Measurements from ENCODE around the gene CKS2.
"Not testable (repeated sequence)": the region's sequence is repeated elsewhere in the genome, so short reads cannot be mapped to it uniquely, and the experiment has no call there.

The CKS2 gene

DNA sequence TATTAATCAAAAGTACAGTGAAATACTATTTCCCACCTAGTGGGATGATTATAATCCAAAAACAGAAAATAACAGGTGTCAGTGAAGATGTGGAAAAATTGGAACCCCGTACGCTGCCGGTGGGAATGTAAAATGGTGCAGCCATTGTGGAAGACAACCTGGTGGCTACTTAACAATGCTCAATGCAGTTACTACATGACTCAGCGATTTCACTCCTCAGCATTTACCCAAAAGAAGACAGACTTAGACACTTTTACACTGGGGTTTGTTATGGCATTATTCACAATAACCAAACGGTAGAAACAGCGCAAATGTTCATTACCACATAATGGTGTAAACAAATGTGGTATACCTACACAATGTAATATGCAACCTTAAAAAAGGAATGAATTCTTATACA lies 31.2 kb downstream of the CKS2 start:
- DNase-seq (ENCODE audit: low spot score) = no peak
- TF ChIP-seq, protein P1, sequence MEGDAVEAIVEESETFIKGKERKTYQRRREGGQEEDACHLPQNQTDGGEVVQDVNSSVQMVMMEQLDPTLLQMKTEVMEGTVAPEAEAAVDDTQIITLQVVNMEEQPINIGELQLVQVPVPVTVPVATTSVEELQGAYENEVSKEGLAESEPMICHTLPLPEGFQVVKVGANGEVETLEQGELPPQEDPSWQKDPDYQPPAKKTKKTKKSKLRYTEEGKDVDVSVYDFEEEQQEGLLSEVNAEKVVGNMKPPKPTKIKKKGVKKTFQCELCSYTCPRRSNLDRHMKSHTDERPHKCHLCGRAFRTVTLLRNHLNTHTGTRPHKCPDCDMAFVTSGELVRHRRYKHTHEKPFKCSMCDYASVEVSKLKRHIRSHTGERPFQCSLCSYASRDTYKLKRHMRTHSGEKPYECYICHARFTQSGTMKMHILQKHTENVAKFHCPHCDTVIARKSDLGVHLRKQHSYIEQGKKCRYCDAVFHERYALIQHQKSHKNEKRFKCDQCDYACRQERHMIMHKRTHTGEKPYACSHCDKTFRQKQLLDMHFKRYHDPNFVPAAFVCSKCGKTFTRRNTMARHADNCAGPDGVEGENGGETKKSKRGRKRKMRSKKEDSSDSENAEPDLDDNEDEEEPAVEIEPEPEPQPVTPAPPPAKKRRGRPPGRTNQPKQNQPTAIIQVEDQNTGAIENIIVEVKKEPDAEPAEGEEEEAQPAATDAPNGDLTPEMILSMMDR (IDR thresholded peaks at IDR 0.05; ENCODE audit: extremely low read depth, missing control alignments) = no peak

DNA sequence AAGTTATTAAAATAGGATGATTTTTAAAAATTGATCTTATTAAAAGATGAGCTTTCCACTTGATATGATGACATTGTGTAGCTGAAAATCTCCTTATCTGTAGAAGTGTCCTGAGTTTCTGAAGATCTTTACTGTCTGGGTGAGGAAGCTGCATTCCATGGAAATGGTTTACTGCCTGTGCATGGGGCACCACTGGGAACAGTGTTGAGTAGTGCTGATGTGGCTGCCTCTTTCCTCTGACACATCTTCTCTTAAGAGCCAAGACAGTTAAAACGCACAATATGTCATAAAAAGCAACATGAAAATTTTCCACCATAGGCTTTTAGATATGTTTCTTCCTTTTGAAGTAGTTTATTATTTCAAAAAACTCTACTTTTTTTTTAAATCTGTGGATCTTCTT lies 32.0 kb downstream of the CKS2 start:
- TF ChIP-seq, protein P1 (IDR thresholded peaks at IDR 0.05; ENCODE audit: extremely low read depth, missing control alignments) = no peak
- DNase-seq (ENCODE audit: low spot score) = no peak

DNA sequence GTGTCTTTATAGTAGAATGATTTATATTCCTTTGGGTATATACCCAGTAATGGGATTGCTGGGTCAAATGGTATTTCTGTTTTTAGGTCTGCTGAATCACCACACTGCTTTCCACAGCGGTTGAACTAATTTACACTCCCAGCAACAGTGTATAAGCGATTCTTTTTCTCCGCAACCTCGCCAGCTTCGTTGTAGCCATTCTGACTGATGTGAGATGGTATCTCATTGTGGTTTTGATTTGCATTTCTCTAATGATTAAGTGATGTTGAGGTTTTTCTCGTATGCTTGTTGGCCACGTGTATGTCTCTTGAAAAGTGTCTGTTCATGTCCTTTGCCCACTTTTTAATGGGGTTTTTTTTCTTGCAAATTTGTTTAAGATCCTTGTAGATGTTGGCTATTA lies 32.8 kb downstream of the CKS2 start:
- not testable (repeated sequence) for DNase-seq (ENCODE audit: low spot score)

DNA sequence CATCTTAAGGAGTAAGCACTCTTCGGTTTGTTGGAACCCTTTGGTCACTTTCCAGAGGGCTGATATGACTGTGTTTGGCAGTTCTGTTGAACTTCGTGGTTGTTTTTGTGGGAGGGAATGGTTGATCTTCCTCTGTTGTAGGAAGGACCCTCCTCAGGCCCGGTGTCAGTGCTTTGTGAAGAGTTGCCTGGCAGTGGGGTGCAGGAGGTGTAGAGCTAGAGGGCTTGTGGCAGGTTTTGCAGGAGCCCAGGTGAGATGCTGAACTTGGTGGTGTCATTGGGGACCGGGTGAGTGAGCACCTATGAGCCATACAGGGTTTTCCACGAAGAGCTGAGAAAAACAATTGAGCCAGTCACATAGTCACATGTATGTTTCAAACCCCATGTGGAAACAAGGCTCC lies 34.5 kb downstream of the CKS2 start:
- no peak for DNase-seq (ENCODE audit: low spot score)
- TF ChIP-seq, protein P1 (IDR thresholded peaks at IDR 0.05; ENCODE audit: extremely low read depth, missing control alignments) = no peak

DNA sequence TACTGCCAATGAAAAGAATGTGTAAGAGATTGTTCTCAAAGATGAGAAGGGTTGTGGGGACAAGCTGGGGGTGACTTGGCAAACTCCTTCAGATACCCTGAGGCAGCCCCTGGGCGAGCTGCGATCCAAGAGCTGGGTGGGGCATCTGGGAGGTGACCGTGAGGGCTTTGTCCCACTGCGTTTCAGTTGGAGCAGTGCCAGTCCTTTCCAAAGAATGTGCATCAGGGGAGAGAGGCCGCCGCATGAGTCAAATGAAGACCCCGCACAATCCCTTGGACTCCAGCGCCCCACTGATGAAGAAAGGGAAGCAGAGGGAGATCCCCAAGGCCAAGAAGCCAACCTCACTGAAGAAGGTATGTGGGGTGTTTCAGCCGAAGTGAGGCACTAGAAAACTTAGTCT lies 35.7 kb downstream of the CKS2 start:
- TF ChIP-seq, protein P1 (IDR thresholded peaks at IDR 0.05; ENCODE audit: extremely low read depth, missing control alignments) = no peak
- no peak for DNase-seq (ENCODE audit: low spot score)

DNA sequence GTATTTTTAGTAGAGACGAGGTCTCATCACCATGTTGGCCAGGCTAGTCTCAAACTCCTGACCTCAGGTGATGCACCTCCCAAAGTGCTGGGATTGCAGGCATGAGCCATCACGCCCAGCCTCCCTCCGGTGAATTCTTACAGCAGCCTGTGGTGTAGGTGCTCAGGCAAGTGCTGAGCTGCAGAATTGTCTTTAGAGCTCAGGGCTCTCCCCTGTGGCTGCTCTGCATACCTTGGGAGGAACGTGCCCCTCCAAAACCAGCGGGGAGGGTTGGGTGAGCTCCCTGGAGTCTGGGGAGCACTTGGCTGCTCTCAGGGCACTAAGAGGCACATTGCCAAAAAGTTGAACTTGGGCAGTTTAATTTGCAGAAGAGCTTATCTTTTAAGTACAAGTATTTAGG lies 36.7 kb downstream of the CKS2 start:
- TF ChIP-seq, protein P1 (IDR thresholded peaks at IDR 0.05; ENCODE audit: extremely low read depth, missing control alignments) = no peak
- no peak for DNase-seq (ENCODE audit: low spot score)

DNA sequence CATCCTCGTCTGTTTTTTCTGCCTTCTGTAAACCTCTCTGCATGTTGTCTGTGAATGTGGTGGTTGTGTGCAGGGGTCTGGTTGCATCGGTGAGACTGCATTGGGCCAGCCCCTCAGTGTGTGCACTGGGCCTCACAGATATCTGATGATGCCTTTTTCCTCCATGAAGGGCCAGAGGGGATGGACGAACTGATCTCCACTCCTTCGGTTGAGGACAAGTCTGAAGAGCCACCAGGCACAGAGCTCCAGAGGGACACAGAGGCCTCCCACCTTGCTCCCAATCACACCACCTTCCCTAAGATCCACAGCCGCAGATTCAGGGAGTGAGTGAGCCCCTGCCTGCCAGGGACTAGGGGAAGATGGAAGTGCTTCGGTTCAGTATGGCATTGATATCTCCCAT lies 38.6 kb downstream of the CKS2 start:
- no peak for DNase-seq (ENCODE audit: low spot score)
- TF ChIP-seq, protein P1 (IDR thresholded peaks at IDR 0.05; ENCODE audit: extremely low read depth, missing control alignments) = no peak

DNA sequence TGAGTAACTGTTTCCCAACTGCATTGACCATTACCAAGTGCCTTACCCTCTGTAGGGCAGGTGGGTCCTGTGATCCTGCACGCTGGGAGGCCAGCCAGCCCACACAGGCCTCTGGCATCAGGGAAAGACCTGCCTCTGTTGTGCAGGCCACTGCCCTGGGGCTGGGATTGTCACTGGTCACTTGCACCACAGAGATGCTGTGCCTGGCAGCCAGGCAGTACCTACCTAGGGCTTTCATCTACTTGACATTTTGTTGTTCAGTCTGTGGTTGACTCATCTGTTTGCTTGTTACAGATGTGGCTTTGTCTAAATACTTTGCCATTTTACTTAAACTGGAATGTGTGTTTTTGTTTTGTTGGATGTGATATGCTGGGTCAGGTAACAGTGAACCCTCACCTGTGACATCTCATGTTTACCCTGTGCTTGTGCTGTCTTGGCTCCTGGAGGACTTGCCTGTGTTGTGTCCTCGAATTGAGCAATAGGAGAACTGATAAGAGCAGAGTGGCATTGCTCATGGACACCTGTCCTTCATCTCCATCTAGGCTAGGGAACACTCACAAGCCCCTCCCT lies 40.1 kb downstream of the CKS2 start:
- TF ChIP-seq, protein P1 (IDR thresholded peaks at IDR 0.05; ENCODE audit: extremely low read depth, missing control alignments) = no peak
- no peak for DNase-seq (ENCODE audit: low spot score)
